Measurements from ENCODE around the gene MRPL14.

- TF ChIP-seq EZH2 (IDR thresholded peaks at IDR 0.05) (no peak), POLR2AphosphoS5 (IDR thresholded peaks at IDR 0.05; ENCODE audit: borderline replicate concordance, low read depth, low read length) (no peak)
Observed at GRCh38 chr6:44072452-44072958, 54.7 kb downstream of the MRPL14 start.
